Transverse colon (tissue), 4 donors: ENCODE data around the gene TBX3. TPM values are rescaled to one million over a fixed set of nuclear protein-coding genes. Genes with fewer than 3 reads are reported as not detected.
A peak's percentile ranks its signal among the peaks of the same experiment; 100 is the strongest.

Source experiments
- DNase-seq: peaks from one replicate; pipeline ENCODE4 v3.0.0-alpha.2; 2019
- H3K27ac ChIP-seq, 4 donors: fragments of 200-600 bp; sonication (generic); 2 replicates each; pipeline ENCODE4 v1.5.1; 2016 to 2018; ENCODE audit warnings: inconsistent platforms in 4 of 4
- H3K27me3 ChIP-seq: fragments of 200-600 bp; sonication (generic); 2 replicates; pipeline ENCODE4 v1.5.1; 2017; ENCODE audit warnings: inconsistent platforms
- H3K36me3 ChIP-seq, 4 donors: fragments of 200-600 bp; sonication (generic); 2 replicates each; pipeline ENCODE4 v1.5.1; 2017 to 2019; ENCODE audit warnings: inconsistent platforms in 4 of 4
- H3K4me1 ChIP-seq, 4 donors: fragments of 200-600 bp; sonication (generic); 2 replicates each; pipeline ENCODE4 v1.5.1; 2017 to 2020; ENCODE audit warnings: inconsistent platforms in 4 of 4
- H3K4me3 ChIP-seq, 4 donors: fragments of 200-600 bp; sonication (generic); 1 replicate in 1 of 4; 2 replicates in 3 of 4; pipeline versions ENCODE4 v1.5.1 to v1.6.1; 2017 to 2019; ENCODE audit warnings: inconsistent platforms in 4 of 4
- H3K9me3 ChIP-seq, 2 donors: fragments of 200-600 bp; sonication (generic); 2 replicates each; pipeline ENCODE4 v1.5.1; 2017 to 2019; ENCODE audit warnings: inconsistent platforms in 2 of 2
- EP300 ChIP-seq: sonication (generic); formaldehyde crosslinking; IDR thresholded peaks from one replicate; pipeline ENCODE4 v1.6.1; 2017; ENCODE audit warnings: antibody characterized with exemption, low read depth
- POLR2A ChIP-seq: fragments of 450-650 bp; IDR thresholded peaks from one replicate; pipeline ENCODE4 v1.6.1; 2016; ENCODE audit warnings: antibody characterized with exemption, mild to moderate bottlenecking, moderate library complexity
- POLR2AphosphoS5 ChIP-seq, 3 donors: sonication (generic); formaldehyde crosslinking; IDR thresholded peaks; one replicate each; pipeline ENCODE4 v1.6.1; 2016; ENCODE audit warnings: antibody characterized with exemption in 3 of 3
- WGBS, 2 donors: methylation state at CpG; one replicate each; pipeline ENCODE4 v1.1.5; 2018; ENCODE audit warnings: low coverage in 1 of 2; 5-methylcytosine and 5-hydroxymethylcytosine counted together
- in situ Hi-C, 4 donors: fragments of 200-750 bp; cut with MboI; loops; one replicate each; pipeline versions ENCODE4 v1.15.0 to v1.15.1; 2017; ENCODE audit warnings: low sequenced_read_pairs in 3 of 4, low pct_ligation_motif_present in 1 of 4, low pct_unique_long_range_greater_than_20kb in 1 of 4
- intact Hi-C: fragments of 100-400 bp; cut with DNase I; formaldehyde crosslinking; loops from one replicate; pipeline ENCODE4 v1.15.1; 2023; ENCODE audit warnings: low total_unique reads
- total RNA-seq, 4 donors: library from RNA; depleted of rRNA; stranded (reverse); fragments of >200 nt; gene quantifications; one replicate each; pipeline ENCODE4 v1.1.0, GENCODE V29; 2016
- TF ChIP-seq, protein P1 (sequence below), 5 experiments: fragments of 200-600 bp in 3 of 5; fragments of 450-650 bp in 2 of 5; sonication (generic) in 3 of 5; IDR thresholded peaks; 1 replicate in 2 of 5; 2 replicates in 3 of 5; pipeline ENCODE4 v1.5.1; 2016 to 2017; ENCODE audit warnings: antibody characterized with exemption in 5 of 5, inconsistent platforms in 3 of 5, mild to moderate bottlenecking in 2 of 5, moderate library complexity in 1 of 5

TBX3 gene
- total RNA-seq, 4 donors from 2014 or later = 2.8 to 11.9 (median 5.9) TPM

- intact Hi-C loops (loop anchor here (5.0 kb wide), 1 partner anchor 1249 kb away; no protein-coding TSS in a partner anchor), in situ Hi-C loops (loop anchor here in 2 of 4 donors (10.0 kb wide), 2 partner anchors 1086 to 1246 kb away; no protein-coding TSS in a partner anchor)
- Histone ChIP-seq H3K4me1 (peaks cover 4 to 31% (median 10%) of the 10 kb centered on the region in 4 donors), H3K27ac (peak overlapping the region; percentile 10 to 65 (median 62)), H3K4me3 (peak overlapping the region; percentile 24 to 53 (median 34)), H3K9me3 (no peaks in the 10 kb centered on the region), H3K36me3 (no peaks in the 10 kb centered on the region), H3K27me3 (peaks cover 88% of the 10 kb centered on the region)
- no peak for TF ChIP-seq POLR2A
- TF ChIP-seq POLR2AphosphoS5 (IDR thresholded peaks at IDR 0.05) = no peak
- no peak for TF ChIP-seq EP300
- TF ChIP-seq, protein P1, sequence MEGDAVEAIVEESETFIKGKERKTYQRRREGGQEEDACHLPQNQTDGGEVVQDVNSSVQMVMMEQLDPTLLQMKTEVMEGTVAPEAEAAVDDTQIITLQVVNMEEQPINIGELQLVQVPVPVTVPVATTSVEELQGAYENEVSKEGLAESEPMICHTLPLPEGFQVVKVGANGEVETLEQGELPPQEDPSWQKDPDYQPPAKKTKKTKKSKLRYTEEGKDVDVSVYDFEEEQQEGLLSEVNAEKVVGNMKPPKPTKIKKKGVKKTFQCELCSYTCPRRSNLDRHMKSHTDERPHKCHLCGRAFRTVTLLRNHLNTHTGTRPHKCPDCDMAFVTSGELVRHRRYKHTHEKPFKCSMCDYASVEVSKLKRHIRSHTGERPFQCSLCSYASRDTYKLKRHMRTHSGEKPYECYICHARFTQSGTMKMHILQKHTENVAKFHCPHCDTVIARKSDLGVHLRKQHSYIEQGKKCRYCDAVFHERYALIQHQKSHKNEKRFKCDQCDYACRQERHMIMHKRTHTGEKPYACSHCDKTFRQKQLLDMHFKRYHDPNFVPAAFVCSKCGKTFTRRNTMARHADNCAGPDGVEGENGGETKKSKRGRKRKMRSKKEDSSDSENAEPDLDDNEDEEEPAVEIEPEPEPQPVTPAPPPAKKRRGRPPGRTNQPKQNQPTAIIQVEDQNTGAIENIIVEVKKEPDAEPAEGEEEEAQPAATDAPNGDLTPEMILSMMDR (IDR thresholded peaks at IDR 0.05) = peak; percentile 31 to 85 (median 57)
- WGBS, 2 donors = 2 to 4% methylated on average over 7 to 41 of the region's 46 CpGs
- peak; percentile 90 for DNase-seq
These were observed 15.7 kb downstream of the TBX3 start for GRCh38 chr12:114668151-114668885.

DNA sequence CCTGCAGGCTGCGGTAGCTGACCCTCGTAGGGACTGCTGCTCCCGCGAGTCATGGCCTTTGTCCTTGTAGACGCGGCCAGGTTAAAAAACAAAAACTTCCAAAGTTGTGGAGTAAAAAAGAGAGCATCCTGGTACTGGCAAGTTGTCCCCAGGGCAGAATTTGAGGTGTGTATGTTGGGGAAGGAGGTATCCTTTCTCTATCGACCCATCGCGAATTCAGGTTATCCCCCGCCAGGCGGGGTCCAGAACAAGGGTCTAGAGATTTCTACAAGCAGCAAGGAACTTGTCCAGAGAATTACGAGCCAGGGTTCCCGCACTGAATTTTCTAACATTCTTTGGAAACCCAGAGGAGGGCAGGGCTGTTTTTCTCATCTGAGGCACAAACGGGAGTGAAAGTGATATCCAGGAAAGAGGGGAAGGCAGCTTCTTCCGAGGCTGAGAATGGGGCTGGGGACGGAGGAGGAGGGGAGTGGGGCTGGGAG, 16.3 kb downstream of the TBX3 start:
- in situ Hi-C loops = loop anchor here in 2 of 4 donors (10.0 kb wide), 2 partner anchors 1087 to 1247 kb away; no protein-coding TSS in a partner anchor
- WGBS, 2 donors = 32% methylated on average over 16 of the region's 16 CpGs; no CpG with 5 or more reads in 1 of the 2 donors
- DNase-seq = no peak
- Histone ChIP-seq H3K27me3 (peaks cover 88% of the 10 kb centered on the region), H3K9me3 (no peaks in the 10 kb centered on the region), H3K27ac (no peak overlapping the region), H3K4me1 (peaks cover 4 to 31% (median 10%) of the 10 kb centered on the region in 4 donors), H3K4me3 (peak overlapping the region in 3 of 4 donors; percentile 29 to 53 (median 39)), H3K36me3 (no peaks in the 10 kb centered on the region)
- intact Hi-C loops = loop anchor here (5.0 kb wide), 1 partner anchor 1250 kb away; no protein-coding TSS in a partner anchor
- no peak for TF ChIP-seq EP300
- TF ChIP-seq, protein P1 (IDR thresholded peaks at IDR 0.05) = no peak
- TF ChIP-seq POLR2AphosphoS5 (IDR thresholded peaks at IDR 0.05) = no peak
- no peak for TF ChIP-seq POLR2A

- in situ Hi-C loops (loop anchor here in 2 of 4 donors (10.0 kb wide), 2 partner anchors 1088 to 1248 kb away; no protein-coding TSS in a partner anchor), intact Hi-C loops (loop anchor here (5.0 kb wide), 1 partner anchor 1250 kb away; no protein-coding TSS in a partner anchor)
- DNase-seq = no peak
- Histone ChIP-seq H3K4me3 (peak overlapping the region in 1 of 4 donors; percentile 53), H3K36me3 (no peaks in the 10 kb centered on the region), H3K9me3 (no peaks in the 10 kb centered on the region), H3K27me3 (peaks cover 87% of the 10 kb centered on the region), H3K4me1 (peaks cover 4 to 31% (median 10%) of the 10 kb centered on the region in 4 donors), H3K27ac (no peak overlapping the region)
- WGBS, 2 donors = 58 to 82% methylated on average over 10 to 53 of the region's 53 CpGs
- TF ChIP-seq POLR2AphosphoS5 (IDR thresholded peaks at IDR 0.05) = no peak
- TF ChIP-seq EP300 = no peak
- TF ChIP-seq, protein P1 (IDR thresholded peaks at IDR 0.05) = no peak
- no peak for TF ChIP-seq POLR2A
These were observed 17.0 kb downstream of the TBX3 start for GRCh38 chr12:114666746-114667668.
